ENCODE measurements around the gene NPHP1. TPM values are rescaled to one million over a fixed set of nuclear protein-coding genes. Genes with fewer than 3 reads are reported as not detected.

NPHP1 gene
- total and polyA plus RNA-seq, 2 of the 8 experiments (the other 6 are each of a cell fraction or from before 2014, with no cell fraction given): 1.4 to 2.8 TPM

GRCh38 chr2:110219496-110220189, 14.8 kb upstream of the NPHP1 start:
- Histone ChIP-seq H3K4ac (replicated peaks; ENCODE audit: insufficient read length, low read depth, low read length) (no peak overlapping the region), H2AK5ac (ENCODE audit: low read depth, low read length) (no peak overlapping the region), H3K14ac (ENCODE audit: insufficient read length) (no peak overlapping the region), H2AFZ (ENCODE audit: low read length) (no peak overlapping the region), H3K27ac (ENCODE audit: low read depth, low read length) (no peak overlapping the region), H3K36me3 (ENCODE audit: control insufficient read depth in 2 of 4, insufficient read depth in 4 of 4, low read length in 3 of 4) (no peaks in the 10 kb centered on the region), H4K20me1 (replicated peaks in 1 of 2; ENCODE audit: control insufficient read depth in 1 of 2, insufficient read depth in 2 of 2, low read length in 2 of 2) (no peaks in the 10 kb centered on the region), H2BK120ac (replicated peaks; ENCODE audit: low read depth, low read length) (no peak overlapping the region), H3K18ac (ENCODE audit: extremely low read depth, low read length) (no peak overlapping the region), H4K8ac (ENCODE audit: extremely low read depth, insufficient read depth, low read length) (no peak overlapping the region), H3K4me2 (ENCODE audit: insufficient read depth in 1 of 2, low read depth in 2 of 2, low read length in 2 of 2) (no peak overlapping the region), H2BK15ac (ENCODE audit: low read length) (no peak overlapping the region), H4K91ac (replicated peaks; ENCODE audit: insufficient read length, low read length) (no peak overlapping the region), H2BK20ac (ENCODE audit: low read length) (no peak overlapping the region), H3K4me1 (replicated peaks in 1 of 4; ENCODE audit: control insufficient read depth in 3 of 4, insufficient read depth in 4 of 4, low read length in 3 of 4) (no peaks in the 10 kb centered on the region), H3K27me3 (replicated peaks in 1 of 4; ENCODE audit: control insufficient read depth in 3 of 4, extremely low read depth in 1 of 4, insufficient read depth in 3 of 4, low read length in 3 of 4) (no peaks in the 10 kb centered on the region), H3K79me2 (ENCODE audit: control insufficient read depth in 1 of 2, insufficient read depth in 2 of 2, low read length in 2 of 2) (no peaks in the 10 kb centered on the region), H3K9me3 (ENCODE audit: insufficient read depth in 2 of 2, low read depth in 1 of 2, low read length in 1 of 2) (peaks cover 2 to 22% of the 10 kb centered on the region in 2 experiments; a peak in 1 of 4 replicates), H3K9ac (replicated peaks in 1 of 4; ENCODE audit: extremely low read depth in 1 of 4, low read depth in 3 of 4, low read length in 3 of 4) (no peak overlapping the region), H3K79me1 (ENCODE audit: low read depth, low read length) (no peaks in the 10 kb centered on the region), H2BK12ac (ENCODE audit: low read depth, low read length) (no peak overlapping the region), H3K23ac (ENCODE audit: insufficient read length) (no peak overlapping the region), H2BK5ac (ENCODE audit: low read depth, low read length) (no peak overlapping the region), H3K4me3 (ENCODE audit: extremely low read depth in 1 of 4, insufficient read depth in 2 of 4, low read depth in 3 of 4, low read length in 4 of 4) (no peak overlapping the region), H3K56ac (replicated peaks; ENCODE audit: insufficient read length, low read depth, low read length) (no peak overlapping the region), H3K23me2 (ENCODE audit: low read depth, low read length) (no peaks in the 10 kb centered on the region), H4K5ac (ENCODE audit: insufficient read length, low read depth, low read length) (no peak overlapping the region)
- no peak for TF ChIP-seq NRF1 (IDR thresholded peaks at IDR 0.05; ENCODE audit: low read depth, low read length)
- TF ChIP-seq PHF8 (conservative IDR thresholded peaks at IDR 0.05; ENCODE audit: low read depth, low read length): no peak
- no peak for TF ChIP-seq SIRT6 (IDR thresholded peaks at IDR 0.05; ENCODE audit: low read length)
- TF ChIP-seq POLR2A (IDR thresholded peaks at IDR 0.05; ENCODE audit: control extremely low read depth in 1 of 2, low read depth in 2 of 2, low read length in 2 of 2): no peak
- TF ChIP-seq USF2 (IDR thresholded peaks at IDR 0.05; ENCODE audit: low read length): no peak
- no peak for TF ChIP-seq RBBP5 (IDR thresholded peaks at IDR 0.05; ENCODE audit: borderline replicate concordance, low read depth, low read length)
- TF ChIP-seq SIN3A (conservative IDR thresholded peaks at IDR 0.05 in 1 of 2, IDR thresholded peaks at IDR 0.05 in 1 of 2; ENCODE audit: low read depth in 1 of 2, low read length in 2 of 2): no peak
- no peak for TF ChIP-seq CBX5 (IDR thresholded peaks at IDR 0.05; ENCODE audit: low read depth, low read length)
- TF ChIP-seq TEAD4 (IDR thresholded peaks at IDR 0.05; ENCODE audit: low read depth, low read length): no peak
- no peak for TF ChIP-seq SP1 (IDR thresholded peaks at IDR 0.05; ENCODE audit: low read depth, low read length)
- no peak for TF ChIP-seq ZNF274 (IDR thresholded peaks at IDR 0.05; ENCODE audit: borderline replicate concordance, extremely low read depth, low read length)
- no peak for TF ChIP-seq POU5F1 (IDR thresholded peaks at IDR 0.05; ENCODE audit: low read depth, low read length)
- no peak for TF ChIP-seq CBX8 (IDR thresholded peaks at IDR 0.05; ENCODE audit: borderline replicate concordance, low read depth, low read length)
- POLR2A ChIA-PET (ENCODE audit: partially characterized antibody): no interaction called here
- WGBS, 2 experiments (ENCODE audit: extremely low coverage in 1 of 2, insufficient coverage in 1 of 2, insufficient read length in 1 of 2, insufficient replicate concordance in 2 of 2, low coverage in 1 of 2, low lambda C conversion rate in 2 of 2, missing lambda C conversion rate in 1 of 2): 71% methylated on average over 1 of the region's 1 CpG; no CpG with 5 or more reads in 1 of the 2 experiments
- CTCF ChIA-PET (ENCODE audit: partially characterized antibody): no interaction called here
- no peak for FAIRE-seq
- no peak for DNase-seq (ENCODE audit: low read depth in 1 of 2, low spot score in 2 of 2)
